ENCODE data around the gene RNF44.

The RNF44 gene

GRCh38 chr5:176535664-176536131 is 1.5 kb downstream of the RNF44 start:
- no peak for DNase-seq (ENCODE audit: low read depth in 2 of 2)

DNA sequence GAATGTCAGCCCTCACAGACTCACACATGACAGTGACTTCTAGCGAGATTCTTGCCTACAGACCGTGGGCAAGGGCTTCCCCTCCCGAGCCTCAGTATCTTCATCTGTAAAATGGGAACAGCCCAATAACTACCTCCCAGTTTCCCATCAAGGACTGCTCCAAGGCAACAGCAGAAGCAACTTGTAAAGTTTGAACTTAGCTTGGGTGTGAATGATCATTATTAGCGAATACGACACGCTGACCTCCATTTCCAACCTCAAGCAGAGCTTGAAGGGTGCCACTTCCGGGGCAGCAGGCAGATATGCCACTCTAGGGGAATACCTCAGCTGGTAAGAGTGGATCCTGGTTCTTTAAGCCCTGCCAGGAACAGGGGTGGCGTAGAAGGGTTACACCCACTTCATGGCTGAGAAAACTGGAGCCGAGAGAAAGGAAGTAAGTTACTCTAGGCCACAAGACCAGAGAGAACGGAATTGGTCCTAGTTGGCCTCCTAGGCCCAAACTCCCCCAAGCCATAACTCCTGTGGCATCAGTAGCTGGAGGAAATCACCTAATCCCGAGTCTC is 2.0 kb downstream of the RNF44 start:
- DNase-seq (ENCODE audit: low read depth in 2 of 2): no peak

DNA sequence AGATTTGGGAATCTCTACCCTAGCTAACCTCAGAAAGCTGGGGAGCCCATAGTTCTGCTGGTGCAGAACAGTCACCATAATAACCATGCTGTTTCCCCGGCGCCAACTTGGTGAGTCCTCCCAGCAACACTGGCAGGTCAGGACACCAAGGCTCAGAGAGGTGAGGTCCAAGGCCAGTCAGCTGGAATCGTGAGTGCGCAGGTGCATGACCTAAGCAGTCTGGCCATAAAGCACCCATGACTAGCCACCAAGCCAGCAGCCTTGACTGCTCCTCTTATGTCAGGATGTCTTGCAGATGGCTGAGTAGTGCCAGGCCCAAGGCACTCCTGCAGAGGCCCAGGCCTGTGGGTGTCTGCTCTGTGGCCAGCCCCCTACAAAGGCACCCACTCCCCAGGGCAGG is 2.6 kb downstream of the RNF44 start:
- DNase-seq (ENCODE audit: low read depth in 2 of 2): no peak

GRCh38 chr5:176533894-176534611 is 3.1 kb downstream of the RNF44 start:
- no peak for DNase-seq (ENCODE audit: low read depth in 2 of 2)

- no peak for DNase-seq (ENCODE audit: low read depth in 2 of 2)
Observed at GRCh38 chr5:176533390-176533789, 3.8 kb downstream of the RNF44 start.

DNA sequence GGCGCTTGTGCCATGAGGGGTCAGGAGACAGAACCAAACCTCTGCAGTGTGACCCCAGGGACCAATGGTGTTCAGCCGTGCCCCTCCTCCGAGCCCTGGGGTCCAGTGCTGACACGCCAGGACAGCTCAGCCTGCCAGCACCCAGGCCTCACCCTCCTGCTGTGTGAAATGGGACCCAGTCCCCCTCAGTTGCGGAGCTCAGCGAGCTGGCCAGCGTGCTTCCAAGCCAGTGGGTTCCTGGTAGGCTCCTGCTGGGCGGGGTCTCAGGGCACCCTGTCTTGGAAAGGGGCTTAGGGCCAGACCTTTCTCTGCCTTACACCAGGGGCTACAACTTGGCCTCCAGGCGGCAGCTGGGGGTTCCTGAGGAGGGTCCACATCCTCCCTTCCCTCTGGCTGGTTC is 4.4 kb downstream of the RNF44 start:
- DNase-seq (ENCODE audit: low read depth in 2 of 2): no peak

DNA sequence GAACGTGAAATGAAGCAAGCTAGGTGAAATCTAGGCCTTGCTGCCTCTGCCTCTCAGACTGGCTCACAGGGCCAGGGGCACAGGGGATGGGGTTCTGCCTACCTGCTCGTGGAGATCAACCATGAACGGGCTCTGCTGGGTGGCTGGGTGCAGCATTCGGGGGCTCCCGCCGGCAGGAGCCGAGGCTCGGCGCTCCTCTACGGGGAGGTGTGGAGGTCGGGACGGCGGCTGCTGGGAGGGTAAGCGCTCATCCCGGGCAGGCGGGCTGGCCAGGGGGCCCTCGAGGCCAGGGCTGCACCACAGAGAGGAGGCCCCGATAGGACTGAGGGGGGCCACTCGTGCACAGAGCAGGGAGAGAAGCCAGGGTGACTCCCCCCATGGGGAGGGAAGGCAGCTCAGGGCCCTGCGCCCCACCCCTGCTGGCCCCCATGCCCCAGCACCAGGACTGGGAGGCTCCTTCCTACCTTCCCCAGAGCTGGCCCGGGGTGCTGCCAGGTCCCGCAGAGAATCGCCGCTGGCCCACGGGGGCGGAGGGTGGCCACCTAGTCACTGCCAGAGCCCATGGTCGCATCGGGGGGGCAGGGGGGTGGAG is 5.2 kb downstream of the RNF44 start:
- no peak for DNase-seq (ENCODE audit: low read depth in 2 of 2)

DNA sequence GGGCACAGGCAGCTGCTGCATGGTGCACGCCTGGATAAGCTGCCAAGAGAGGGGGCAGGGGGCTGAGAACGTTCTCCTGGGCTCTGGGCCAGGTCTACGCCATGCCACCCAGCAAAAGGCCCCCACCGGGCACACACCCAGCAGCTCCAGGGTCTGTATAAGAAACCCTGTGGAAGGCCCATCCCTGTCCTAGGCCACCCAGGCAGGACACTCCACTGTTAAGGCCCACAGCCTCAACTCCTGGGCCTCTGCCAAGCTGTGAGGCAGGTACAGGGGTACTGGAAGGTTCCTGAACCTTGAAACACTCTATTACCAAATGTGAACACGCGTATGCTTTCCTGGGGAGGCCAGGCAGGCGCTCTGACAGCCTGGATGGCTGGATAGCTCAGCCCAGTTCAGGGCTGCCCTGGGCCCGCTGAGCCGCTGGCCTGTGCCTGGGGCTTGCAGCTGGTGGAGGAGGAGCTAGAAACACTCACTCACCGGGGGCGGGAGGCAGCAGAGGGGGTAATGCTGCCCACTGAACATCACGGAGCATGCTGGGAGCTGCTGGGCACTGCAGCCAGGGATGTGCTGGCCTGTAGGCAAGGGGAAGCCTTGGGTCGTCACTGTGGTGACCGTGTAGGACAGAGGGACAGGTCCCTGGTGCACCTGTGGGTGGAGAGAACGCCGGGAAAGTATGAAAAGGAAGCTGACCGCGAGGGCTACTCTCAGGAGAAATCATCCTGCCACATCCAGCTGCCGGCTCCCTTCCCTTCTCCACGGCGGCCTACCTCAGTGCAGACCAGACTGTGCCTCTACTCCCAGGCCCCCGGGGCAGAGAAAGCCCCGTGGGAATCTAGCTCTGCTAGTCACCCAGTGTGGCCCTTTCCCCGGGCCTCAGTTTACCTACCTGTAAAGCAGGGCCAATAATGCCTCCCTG is 6.0 kb downstream of the RNF44 start:
- no peak for DNase-seq (ENCODE audit: low read depth in 2 of 2)

GRCh38 chr5:176530393-176530982 is 6.7 kb downstream of the RNF44 start:
- no peak for DNase-seq (ENCODE audit: low read depth in 2 of 2)

GRCh38 chr5:176529741-176530141 is 7.5 kb downstream of the RNF44 start:
- DNase-seq (ENCODE audit: low read depth in 2 of 2): no peak

- DNase-seq (ENCODE audit: low read depth in 2 of 2): no peak
Observed at GRCh38 chr5:176529116-176529740, 8.0 kb downstream of the RNF44 start.

DNA sequence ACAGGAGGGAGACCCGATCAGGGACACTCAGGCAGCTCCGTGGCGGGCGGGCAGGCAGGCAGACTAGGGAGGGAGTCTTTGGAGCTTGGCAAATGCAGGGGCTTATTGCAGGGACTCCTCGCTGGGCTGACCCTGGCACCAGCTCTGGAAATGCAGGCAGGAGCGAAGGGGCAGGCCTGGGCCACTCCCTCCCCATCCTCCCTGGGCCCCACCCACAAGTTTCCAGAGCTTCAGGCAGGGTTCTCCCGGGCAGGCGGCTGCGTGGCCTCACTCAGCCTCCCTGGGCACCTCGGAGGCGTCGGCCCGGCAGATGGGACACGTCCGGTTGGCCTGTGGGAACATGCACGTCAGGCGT is 8.5 kb downstream of the RNF44 start:
- DNase-seq (ENCODE audit: low read depth in 2 of 2): no peak

- DNase-seq (ENCODE audit: low read depth in 2 of 2): no peak
Observed at GRCh38 chr5:176528301-176528700, 8.9 kb downstream of the RNF44 start.

- no peak for DNase-seq (ENCODE audit: low read depth in 2 of 2)
Observed at GRCh38 chr5:176527246-176528222, 9.7 kb downstream of the RNF44 start.

DNA sequence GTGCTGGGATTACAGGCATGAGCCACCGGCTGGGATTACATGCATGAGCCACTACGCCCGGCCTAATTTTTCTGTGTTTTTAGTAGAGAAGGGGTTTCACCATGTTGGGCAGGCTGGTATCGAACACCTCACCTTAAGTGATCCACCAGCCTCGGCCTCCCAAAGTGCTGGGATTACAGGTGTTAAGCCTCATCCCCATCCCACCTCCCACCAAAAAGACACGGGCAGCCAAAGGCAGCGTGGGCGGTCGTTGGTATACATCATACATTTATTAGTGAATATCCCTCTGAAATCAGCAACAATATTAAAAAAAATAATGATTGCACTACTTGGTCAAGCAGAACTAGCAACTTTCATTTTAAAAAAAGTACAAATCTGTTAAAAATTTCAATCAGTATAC is 10.7 kb downstream of the RNF44 start:
- no peak for DNase-seq (ENCODE audit: low read depth in 2 of 2)

DNA sequence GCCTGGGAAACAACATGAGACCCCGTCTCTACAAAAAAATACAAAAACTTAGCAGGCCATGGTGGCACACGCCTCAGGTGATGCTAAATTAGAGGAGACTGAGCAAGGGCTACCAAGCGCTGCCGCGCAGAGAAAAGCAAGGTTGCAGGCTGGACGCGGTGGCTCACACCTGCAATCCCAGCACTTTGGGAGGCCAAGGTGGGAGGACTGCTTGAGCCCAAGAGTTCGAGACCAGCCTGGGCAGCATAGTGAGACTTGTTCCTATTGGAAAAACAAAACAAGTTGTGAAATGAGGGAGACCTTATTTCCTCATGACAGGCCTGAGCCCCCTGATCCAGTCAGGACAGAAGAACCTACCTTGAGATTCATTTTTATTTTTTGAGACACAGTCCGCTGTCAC is 11.5 kb downstream of the RNF44 start:
- DNase-seq (ENCODE audit: low read depth in 2 of 2): no peak

- DNase-seq (ENCODE audit: low read depth in 2 of 2): no peak
Observed at GRCh38 chr5:176524987-176525386, 12.2 kb downstream of the RNF44 start.

GRCh38 chr5:176524138-176524537 is 13.1 kb downstream of the RNF44 start:
- no peak for DNase-seq (ENCODE audit: low read depth in 2 of 2)

- no peak for DNase-seq (ENCODE audit: low read depth in 2 of 2)
Observed at GRCh38 chr5:176521699-176522263, 15.4 kb downstream of the RNF44 start.

DNA sequence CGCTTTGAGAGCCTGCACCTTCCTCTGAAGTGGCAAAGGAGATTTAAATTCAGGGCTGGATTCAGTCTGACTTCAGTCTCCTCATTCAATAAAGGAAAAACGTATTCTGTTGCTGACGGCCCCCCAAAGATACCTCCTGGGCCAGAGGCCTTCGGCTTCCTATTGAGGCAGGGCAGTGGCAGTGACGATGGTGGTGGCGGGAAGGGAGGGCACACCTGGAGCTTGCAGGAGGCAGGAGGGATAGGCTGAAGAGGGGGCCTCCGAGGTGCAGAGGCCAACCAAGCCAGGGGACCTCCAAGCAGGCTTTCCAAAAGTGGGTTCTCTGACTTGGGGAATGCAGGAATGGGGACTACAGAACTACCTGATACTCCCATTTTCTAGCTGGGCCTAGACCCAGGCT is 15.9 kb downstream of the RNF44 start:
- DNase-seq (ENCODE audit: low read depth in 2 of 2): no peak

Data from stimulated activated CD8-positive, alpha-beta memory T cell treated with anti-CD3 and anti-CD28 coated beads, Interleukin-2, amount 100 ng/mL, for 48 hours (primary cell).